M059J (cell line): Measurements from ENCODE around the gene MRPL18. TPM values are rescaled to one million over a fixed set of nuclear protein-coding genes. Genes with fewer than 3 reads are reported as not detected.
"Not testable (repeated sequence)": the region's sequence is repeated elsewhere in the genome, so short reads cannot be mapped to it uniquely, and the experiment has no call there.

ENCODE experiments used
- DNase-seq: peaks from one replicate; pipeline ENCODE4 v3.0.0-alpha.2; 2012; ENCODE audit warnings: low read depth
- total RNA-seq: library from RNA; depleted of rRNA; stranded (reverse); fragments of >200 nt; shearing (Covaris generic); gene quantifications from 2 replicates; pipeline ENCODE4 v1.2.3, GENCODE V29; 2014

The MRPL18 gene
- total RNA-seq, 1 experiment from 2014 or later = 241 TPM

DNA sequence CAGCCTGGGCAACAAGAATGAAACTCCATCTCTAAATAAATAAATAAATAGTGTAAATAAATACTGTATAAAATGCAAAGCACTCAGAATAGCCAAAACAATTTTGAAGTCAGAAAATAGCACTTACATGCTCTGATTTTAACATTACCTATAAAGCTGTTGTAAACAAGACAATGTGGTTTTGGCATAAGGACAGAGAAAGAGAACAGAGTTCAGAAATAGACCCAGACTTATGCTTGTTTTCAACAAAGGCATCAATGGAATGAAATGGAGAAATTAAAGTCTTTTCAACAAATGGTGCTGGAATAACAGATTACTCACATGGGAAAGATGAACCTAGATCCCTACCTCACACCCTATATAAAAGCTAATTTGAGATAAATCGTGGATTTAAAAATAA, 18.1 kb upstream of the MRPL18 start:
- no peak for DNase-seq

- DNase-seq = no peak
Measured at GRCh38 chr6:159777240-159777904, 12.9 kb upstream of the MRPL18 start.

GRCh38 chr6:159778131-159778530, 12.1 kb upstream of the MRPL18 start:
- DNase-seq = no peak

DNA sequence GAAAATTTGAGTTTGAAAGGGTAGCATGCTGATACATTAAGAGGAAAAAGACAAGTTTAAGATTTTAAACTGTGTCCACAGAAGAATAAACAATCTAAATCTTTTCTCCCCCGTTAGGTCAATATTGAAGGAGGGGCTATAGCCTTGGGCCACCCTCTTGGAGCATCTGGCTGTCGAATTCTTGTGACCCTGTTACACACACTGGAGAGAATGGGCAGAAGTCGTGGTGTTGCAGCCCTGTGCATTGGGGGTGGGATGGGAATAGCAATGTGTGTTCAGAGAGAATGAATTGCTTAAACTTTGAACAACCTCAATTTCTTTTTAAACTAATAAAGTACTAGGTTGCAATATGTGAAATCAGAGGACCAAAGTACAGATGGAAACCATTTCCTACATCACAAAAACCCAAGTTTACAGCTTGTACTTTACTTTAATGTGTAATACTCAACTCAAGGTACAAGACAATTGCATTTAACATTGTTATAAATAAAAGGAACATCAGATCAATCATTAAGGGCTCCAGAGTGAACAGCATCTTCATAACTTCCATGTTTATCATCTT, 11.6 kb upstream of the MRPL18 start:
- DNase-seq = no peak

DNA sequence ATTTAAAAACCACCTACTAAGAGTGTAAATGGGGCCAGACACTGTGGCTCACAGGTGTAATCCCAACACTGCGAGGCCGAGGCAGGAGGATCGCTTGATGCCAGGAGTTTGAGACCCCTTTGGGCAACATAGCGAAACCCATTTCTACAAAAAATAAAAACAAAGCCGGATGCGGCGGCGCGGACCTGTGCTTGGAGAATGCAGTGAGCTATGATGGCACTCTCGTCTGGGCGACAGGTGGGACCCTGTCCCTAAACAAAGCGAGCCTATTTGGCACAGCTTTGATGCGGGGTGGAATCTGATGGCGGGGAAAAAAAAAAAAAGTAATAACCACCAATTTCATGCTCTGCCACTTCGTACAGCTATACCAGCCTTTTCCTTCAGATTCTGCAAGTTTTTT, 2.0 kb upstream of the MRPL18 start:
- DNase-seq = no peak

GRCh38 chr6:159788753-159789376, 1.4 kb upstream of the MRPL18 start:
- peak; percentile 60 for DNase-seq

- DNase-seq = peak; percentile 100
Measured at GRCh38 chr6:159789377-159790148, 704 bp upstream of the MRPL18 start, which contains the start of gene TCP1. Gene TCP1, minus strand, starts transcription at chr6:159789602. Its CDS starts 134 bp downstream, at chr6:159789468.

GRCh38 chr6:159790956-159791598, 810 bp downstream of the MRPL18 start:
- DNase-seq = no peak

DNA sequence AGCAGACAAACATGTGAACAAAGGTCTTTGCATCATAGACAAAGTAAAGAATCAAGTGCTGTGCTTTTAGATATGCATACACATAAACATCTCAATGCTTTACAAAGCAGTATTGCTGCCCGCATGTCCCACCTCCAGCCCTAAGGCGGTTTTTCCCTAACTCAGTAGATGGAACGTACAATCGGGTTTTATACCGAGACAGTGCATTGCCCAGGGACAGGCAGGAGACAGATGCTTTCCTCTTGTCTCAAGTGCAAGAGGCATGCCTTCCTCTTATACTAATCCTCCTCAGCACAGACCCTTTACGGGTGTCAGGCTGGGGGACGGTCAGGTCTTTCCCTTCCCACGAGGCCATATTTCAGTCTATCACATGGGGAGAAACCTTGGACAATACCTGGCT, 4.7 kb downstream of the MRPL18 start:
- DNase-seq = not testable (repeated sequence)

DNA sequence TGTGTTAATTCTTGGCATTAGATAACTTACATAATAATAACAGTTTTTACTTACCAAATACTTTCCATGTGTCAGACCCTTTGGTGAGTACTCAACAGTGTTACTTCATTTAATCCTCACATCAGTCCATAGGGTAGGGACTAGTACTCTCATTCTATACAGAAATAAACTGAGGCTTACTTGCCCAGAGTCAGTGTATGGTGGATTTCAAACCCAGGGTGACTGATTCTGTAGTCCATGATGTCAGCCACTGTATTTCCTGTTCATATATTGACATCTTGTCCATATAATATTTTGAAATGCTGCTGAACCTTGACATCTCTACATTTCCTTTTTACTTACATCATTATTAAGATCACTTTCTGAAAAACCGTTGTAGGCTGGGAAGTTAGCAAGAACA, 7.3 kb downstream of the MRPL18 start:
- DNase-seq = no peak

DNA sequence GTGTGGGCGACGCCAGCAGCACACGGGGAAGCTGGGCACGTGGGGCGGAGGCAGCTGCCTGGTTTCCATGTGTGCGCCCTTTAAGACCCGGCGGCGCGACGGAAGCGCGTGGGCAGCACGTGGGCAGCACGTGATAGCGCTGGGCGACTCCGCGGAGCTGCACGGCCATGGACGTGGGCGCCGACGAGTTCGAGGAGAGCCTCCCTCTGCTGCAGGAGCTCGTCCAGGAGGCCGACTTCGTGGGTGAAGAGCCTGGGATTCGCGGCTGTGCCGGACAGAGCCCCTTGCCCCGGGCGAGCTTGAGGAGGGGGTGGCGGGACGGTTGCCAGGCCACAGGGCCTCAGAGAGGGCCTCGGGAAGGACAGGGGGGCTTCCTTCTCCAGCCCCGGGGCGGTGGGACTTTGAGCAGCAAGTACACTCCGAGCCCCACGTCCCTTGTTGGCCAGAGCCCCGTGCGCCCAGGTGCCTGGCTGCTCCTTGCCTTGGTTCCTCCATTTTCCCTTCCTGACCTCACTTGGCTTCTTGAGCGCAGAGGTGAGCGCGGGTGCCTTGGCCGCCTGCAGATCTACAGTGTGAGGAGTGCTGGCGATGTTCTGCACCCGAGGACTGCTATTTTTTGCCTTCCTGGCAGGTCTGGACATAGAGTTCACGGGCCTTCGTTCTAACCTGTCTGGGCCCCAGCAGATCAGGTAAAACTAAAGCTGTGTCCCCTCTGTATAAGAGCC, 10.0 kb downstream of the MRPL18 start, which contains the start of gene PNLDC1:
Gene PNLDC1, plus strand, starts transcription at position 136 of the 725 bp plus-strand sequence. Its CDS starts 32 bp downstream, at position 168.
- no peak for DNase-seq

DNA sequence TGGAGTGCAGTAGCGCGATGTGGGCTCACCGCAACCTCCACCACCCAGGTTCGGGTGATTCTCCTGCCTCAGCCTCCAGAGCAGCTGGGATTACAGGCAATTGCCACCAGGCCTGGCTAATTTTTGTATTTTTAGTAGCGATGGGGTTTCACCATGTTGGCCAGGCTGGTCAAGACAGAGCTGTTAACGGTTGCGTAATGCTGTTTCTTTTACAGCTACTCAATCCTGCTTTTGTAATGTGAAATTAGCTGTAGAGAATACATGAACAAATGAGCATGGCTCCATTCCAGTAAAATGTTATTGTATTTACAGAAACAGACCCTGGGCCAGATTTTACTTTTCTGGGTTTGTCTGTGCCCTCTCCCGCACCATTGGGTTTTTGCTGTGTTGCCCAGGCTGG, 11.7 kb downstream of the MRPL18 start:
- DNase-seq = no peak

DNA sequence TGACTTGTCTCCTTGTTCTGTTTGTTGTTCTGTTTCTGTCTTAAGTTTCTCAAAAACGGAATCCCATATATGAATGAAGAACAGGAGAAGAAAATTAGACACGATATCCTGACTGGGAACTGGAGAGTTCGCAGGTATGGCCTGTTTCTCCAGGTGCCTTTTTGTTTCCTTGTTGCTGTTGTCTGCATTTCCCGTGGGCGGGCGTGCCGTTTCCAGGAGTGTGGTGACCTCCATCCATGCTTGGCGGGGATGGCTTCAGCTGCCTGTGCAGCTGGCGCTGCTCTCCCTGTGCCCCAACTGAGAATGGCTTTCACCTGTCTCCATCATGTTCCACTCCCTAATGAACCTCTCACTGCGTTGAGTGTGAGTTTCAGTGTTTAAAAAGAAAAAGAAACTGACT, 14.2 kb downstream of the MRPL18 start:
- DNase-seq = no peak

- no peak for DNase-seq
Measured at GRCh38 chr6:159805440-159806020, 15.3 kb downstream of the MRPL18 start.

- peak; percentile 22 for DNase-seq
Measured at GRCh38 chr6:159806021-159806458, 15.8 kb downstream of the MRPL18 start.

DNA sequence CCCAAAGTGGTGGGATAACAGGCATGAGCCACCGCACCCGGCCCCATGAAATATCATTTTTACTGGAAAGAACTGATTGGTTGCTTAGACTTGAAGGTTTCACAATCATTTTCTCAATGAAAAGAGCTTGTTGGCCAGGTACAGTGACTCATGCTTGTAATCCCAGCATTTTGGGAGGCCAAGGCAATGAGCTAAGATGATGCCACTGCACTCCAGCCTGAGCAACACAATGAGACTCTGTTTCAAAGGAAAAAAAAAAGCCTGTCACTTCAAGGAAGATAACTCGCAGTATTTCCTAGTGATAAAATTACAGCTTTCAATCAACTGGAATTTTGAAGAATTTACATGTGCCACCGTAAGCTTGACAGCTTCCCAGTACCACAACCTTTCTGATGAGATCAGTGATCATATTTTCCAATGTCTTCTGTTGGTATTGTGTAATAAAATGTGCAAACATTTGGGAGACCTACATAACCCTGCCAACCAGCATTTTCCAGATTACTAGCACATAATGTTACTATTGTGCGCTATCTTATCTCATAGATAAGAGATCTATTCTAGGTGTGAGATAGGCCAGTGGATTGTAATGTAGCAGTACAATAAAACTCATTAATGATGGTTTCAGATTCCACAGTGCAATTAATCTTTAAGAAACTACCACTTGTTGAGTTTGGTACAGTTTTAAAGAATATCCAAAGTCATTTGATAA, 17.0 kb downstream of the MRPL18 start:
- DNase-seq = peak; percentile 18

- DNase-seq = no peak
Measured at GRCh38 chr6:159808647-159809046, 18.4 kb downstream of the MRPL18 start.

GRCh38 chr6:159809149-159809548, 18.9 kb downstream of the MRPL18 start:
- no peak for DNase-seq

GRCh38 chr6:159813781-159814180, 23.5 kb downstream of the MRPL18 start:
- no peak for DNase-seq

- no peak for DNase-seq
Measured at GRCh38 chr6:159815410-159815809, 25.1 kb downstream of the MRPL18 start.
